Measurements from ENCODE around the gene TNS3. TPM values are rescaled to one million over a fixed set of nuclear protein-coding genes. Genes with fewer than 3 reads are reported as not detected.

Gene TNS3
- polyA plus RNA-seq, 3 donors, result 5.2 to 30.3 (median 7.9) TPM

DNA sequence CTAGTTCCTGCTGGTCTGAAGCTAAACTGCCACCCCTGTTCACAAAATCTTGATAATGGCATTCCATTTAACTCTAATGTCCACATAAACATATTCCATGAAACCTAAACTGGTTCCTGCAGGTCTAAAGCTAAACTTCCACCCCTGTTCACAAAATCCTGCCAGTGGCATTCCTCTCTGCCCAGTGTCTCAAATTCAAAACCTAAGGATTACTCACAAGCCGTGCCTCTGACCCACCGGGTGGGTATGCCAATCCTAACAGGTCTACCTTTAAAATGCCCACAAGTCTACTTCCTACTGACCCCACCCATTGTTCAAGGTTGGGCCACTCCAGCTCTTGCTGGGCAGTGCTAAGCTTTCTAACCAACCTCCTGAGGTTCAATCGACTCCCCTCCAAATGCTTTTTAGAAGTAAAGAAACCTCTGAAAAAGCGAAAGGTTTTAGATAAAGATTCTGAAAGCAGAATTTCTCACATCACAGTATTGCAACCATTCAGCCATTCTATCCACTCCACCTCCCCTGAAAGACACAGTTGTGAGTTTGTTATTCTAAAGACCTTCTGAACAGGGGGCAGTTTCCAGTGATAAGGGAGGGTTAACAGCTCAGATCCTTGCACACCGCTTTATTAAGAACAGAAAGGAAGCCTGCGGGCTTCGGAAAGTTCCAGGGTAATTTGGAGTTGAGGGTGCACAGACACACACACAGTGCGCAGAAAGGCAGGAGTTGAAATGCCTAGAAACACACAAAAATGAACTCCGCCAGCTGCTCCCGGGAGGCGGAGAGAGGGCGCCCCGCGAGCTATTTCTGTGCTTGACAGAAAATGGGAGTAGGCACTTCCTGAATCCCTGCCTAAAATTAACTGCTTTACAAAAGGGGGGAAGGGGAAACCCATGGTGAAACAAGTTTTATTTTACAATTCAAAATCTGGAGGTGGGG is 87.7 kb downstream of the TNS3 start:
- peaks cover 0 to 7% of the 10 kb centered on the region in 2 donors for H3K9me3 ChIP-seq (replicated peaks in 1 of 2; ENCODE audit: control insufficient read depth in 1 of 2, insufficient read depth in 1 of 2, low read length in 2 of 2)
- H3K27ac ChIP-seq (ENCODE audit: low read depth in 1 of 2, low read length in 2 of 2), result peak overlapping the region; percentile 72 to 89
- H3K79me2 ChIP-seq (ENCODE audit: insufficient read depth, low read length), result peaks cover 86% of the 10 kb centered on the region
- H3K9me3 Mint-ChIP-seq, result peaks cover 0 to 3% (median 1%) of the 10 kb centered on the region in 7 donors
- H3K27me3 Mint-ChIP-seq (ENCODE audit: low read depth in 3 of 3), result peaks cover 0 to 5% (median 0%) of the 10 kb centered on the region in 3 donors
- TF ChIP-seq, protein P1, sequence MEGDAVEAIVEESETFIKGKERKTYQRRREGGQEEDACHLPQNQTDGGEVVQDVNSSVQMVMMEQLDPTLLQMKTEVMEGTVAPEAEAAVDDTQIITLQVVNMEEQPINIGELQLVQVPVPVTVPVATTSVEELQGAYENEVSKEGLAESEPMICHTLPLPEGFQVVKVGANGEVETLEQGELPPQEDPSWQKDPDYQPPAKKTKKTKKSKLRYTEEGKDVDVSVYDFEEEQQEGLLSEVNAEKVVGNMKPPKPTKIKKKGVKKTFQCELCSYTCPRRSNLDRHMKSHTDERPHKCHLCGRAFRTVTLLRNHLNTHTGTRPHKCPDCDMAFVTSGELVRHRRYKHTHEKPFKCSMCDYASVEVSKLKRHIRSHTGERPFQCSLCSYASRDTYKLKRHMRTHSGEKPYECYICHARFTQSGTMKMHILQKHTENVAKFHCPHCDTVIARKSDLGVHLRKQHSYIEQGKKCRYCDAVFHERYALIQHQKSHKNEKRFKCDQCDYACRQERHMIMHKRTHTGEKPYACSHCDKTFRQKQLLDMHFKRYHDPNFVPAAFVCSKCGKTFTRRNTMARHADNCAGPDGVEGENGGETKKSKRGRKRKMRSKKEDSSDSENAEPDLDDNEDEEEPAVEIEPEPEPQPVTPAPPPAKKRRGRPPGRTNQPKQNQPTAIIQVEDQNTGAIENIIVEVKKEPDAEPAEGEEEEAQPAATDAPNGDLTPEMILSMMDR (IDR thresholded peaks at IDR 0.05), result no peak
- peak overlapping the region; percentile 71 to 91 for H3K4me3 Mint-ChIP-seq
- intact Hi-C loops (cut with micrococcal nuclease), result no loop called here
- 7% methylated on average over 5 of the region's 14 CpGs for WGBS (ENCODE audit: insufficient coverage)
- H3K4me3 ChIP-seq (replicated peaks in 1 of 3; ENCODE audit: low read depth in 2 of 3, low read length in 3 of 3), result peak overlapping the region; percentile 39 to 69 (median 43)
- DNase-seq, result peak in 2 of 3 donors; percentile 38 to 41
- H4K20me1 ChIP-seq (ENCODE audit: insufficient read depth, low read length), result peaks cover 93% of the 10 kb centered on the region
- peak overlapping the region; percentile 45 for H3K9ac ChIP-seq (ENCODE audit: insufficient read depth, low read length, poor library complexity, severe bottlenecking)
- peaks cover 6 to 30% of the 10 kb centered on the region in 2 donors for H3K36me3 ChIP-seq (replicated peaks in 1 of 2; ENCODE audit: control insufficient read depth in 1 of 2, insufficient read depth in 2 of 2, low read length in 2 of 2)
- peak overlapping the region; percentile 83 to 96 (median 90) for H3K27ac Mint-ChIP-seq
- peak overlapping the region; percentile 13 for H2AFZ ChIP-seq (ENCODE audit: insufficient read depth, low read depth, low read length, poor library complexity, severe bottlenecking)
- peaks cover 23 to 45% of the 10 kb centered on the region in 2 donors for H3K36me3 Mint-ChIP-seq
- peaks cover 68 to 69% of the 10 kb centered on the region in 2 donors for H3K4me1 ChIP-seq (ENCODE audit: control insufficient read depth in 1 of 2, insufficient read depth in 2 of 2, low read length in 2 of 2)
- no peaks in the 10 kb centered on the region for H3K27me3 ChIP-seq (ENCODE audit: control insufficient read depth in 2 of 2, insufficient read depth in 2 of 2, low read length in 2 of 2)
- peaks cover 68% of the 10 kb centered on the region for H3K4me1 Mint-ChIP-seq
- peak overlapping the region; percentile 80 for H3K4me2 ChIP-seq (replicated peaks; ENCODE audit: extremely low read depth, low read length, poor library complexity, severe bottlenecking)

DNA sequence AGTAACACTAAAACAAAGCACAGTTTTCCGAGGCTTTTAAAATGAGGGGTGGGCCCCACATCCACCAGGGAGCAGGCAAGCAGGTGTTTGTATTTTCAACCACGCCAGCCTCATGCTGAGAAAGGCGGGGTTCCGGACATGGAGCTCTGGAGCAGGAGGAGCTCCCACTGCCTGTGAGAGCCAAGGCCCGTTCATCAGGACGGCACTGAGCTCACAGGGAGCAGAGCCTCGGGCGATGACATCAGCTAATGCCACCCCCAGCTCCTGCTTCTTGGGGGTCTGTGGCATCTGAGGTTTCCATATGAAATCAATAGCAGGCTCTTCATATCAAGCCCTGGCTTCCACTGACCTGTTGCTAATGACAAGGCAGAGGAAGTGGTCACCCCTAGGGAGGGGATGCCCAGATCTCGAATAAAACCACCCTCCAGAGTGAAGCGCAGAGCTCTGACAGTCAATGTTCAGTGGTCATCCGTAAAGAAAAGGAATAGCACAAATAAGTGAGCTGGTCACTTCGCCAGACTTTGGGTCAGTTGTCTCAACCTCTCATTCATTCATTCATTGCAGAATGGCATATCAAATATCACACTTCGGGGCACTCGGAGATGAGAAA is 89.1 kb downstream of the TNS3 start:
- Histone ChIP-seq H3K4me3 (replicated peaks in 1 of 3; ENCODE audit: low read depth in 2 of 3, low read length in 3 of 3) (no peak overlapping the region), H4K20me1 (ENCODE audit: insufficient read depth, low read length) (peaks cover 96% of the 10 kb centered on the region), H3K4me1 (ENCODE audit: control insufficient read depth in 1 of 2, insufficient read depth in 2 of 2, low read length in 2 of 2) (peaks cover 56 to 58% of the 10 kb centered on the region in 2 donors), H3K79me2 (ENCODE audit: insufficient read depth, low read length) (peaks cover 86% of the 10 kb centered on the region), H3K36me3 (replicated peaks in 1 of 2; ENCODE audit: control insufficient read depth in 1 of 2, insufficient read depth in 2 of 2, low read length in 2 of 2) (peaks cover 6 to 31% of the 10 kb centered on the region in 2 donors), H2AFZ (ENCODE audit: insufficient read depth, low read depth, low read length, poor library complexity, severe bottlenecking) (no peak overlapping the region), H3K27me3 (ENCODE audit: control insufficient read depth in 2 of 2, insufficient read depth in 2 of 2, low read length in 2 of 2) (no peaks in the 10 kb centered on the region), H3K4me2 (replicated peaks; ENCODE audit: extremely low read depth, low read length, poor library complexity, severe bottlenecking) (no peak overlapping the region), H3K27ac (ENCODE audit: low read depth in 1 of 2, low read length in 2 of 2) (peak overlapping the region in 1 of 2 donors; percentile 62), H3K9me3 (replicated peaks in 1 of 2; ENCODE audit: control insufficient read depth in 1 of 2, insufficient read depth in 1 of 2, low read length in 2 of 2) (peaks cover 0 to 7% of the 10 kb centered on the region in 2 donors), H3K9ac (ENCODE audit: insufficient read depth, low read length, poor library complexity, severe bottlenecking) (no peak overlapping the region)
- Mint-ChIP-seq H3K27me3 (ENCODE audit: low read depth in 3 of 3) (peaks cover 0 to 5% (median 0%) of the 10 kb centered on the region in 3 donors), H3K36me3 (peaks cover 23 to 40% of the 10 kb centered on the region in 2 donors), H3K27ac (peak overlapping the region in 3 of 7 donors; percentile 48 to 89 (median 54)), H3K9me3 (peaks cover 0 to 3% (median 1%) of the 10 kb centered on the region in 7 donors), H3K4me1 (peaks cover 56% of the 10 kb centered on the region), H3K4me3 (no peak overlapping the region)
- DNase-seq, result peak in 1 of 3 donors; percentile 37
- 72% methylated on average over 5 of the region's 14 CpGs for WGBS (ENCODE audit: insufficient coverage)
- intact Hi-C loops (cut with micrococcal nuclease), result no loop called here
- TF ChIP-seq, protein P1 (IDR thresholded peaks at IDR 0.05), result no peak

Data from CD14-positive monocyte (primary cell).